Measurements from ENCODE around the gene VPS4A. TPM values are rescaled to one million over a fixed set of nuclear protein-coding genes. Genes with fewer than 3 reads are reported as not detected.

The VPS4A gene
- total RNA-seq = 10 to 100 TPM; 24.8 to 46.9 (median 28.4) TPM
- polyA plus RNA-seq = 10 to 100 TPM; 34.6 to 47.0 TPM
- long read RNA-seq, donor 1, full-length matches to known transcripts = 79 of 153 reads
- long read RNA-seq, donor 1, partial matches to known transcripts = 50 of 153 reads
- long read RNA-seq, donor 1, other reads (novel, unspliced or antisense) = 24 of 153 reads
- long read RNA-seq, donor 2, full-length matches to known transcripts = 583 of 684 reads
- long read RNA-seq, donor 2, partial matches to known transcripts = 34 of 684 reads
- long read RNA-seq, donor 2, other reads (novel, unspliced or antisense) = 67 of 684 reads
- long read RNA-seq, donor 3, full-length matches to known transcripts = 100 of 144 reads
- long read RNA-seq, donor 3, partial matches to known transcripts = 22 of 144 reads
- long read RNA-seq, donor 3, other reads (novel, unspliced or antisense) = 22 of 144 reads

GRCh38 chr16:69310653-69311532 lies at the start of gene VPS4A:
Gene VPS4A (plus strand): TSS chr16:69311350. CDS start chr16:69311512, 162 bp downstream.
- DNase-seq = peak; percentile 95 to 98 (median 96)
- intact Hi-C loops (cut with DNase I) = loop anchor here in 1 of 10 donors (2.0 kb wide), 1 partner anchor 28 kb away; the partner anchor contains the start of genes COG8 and NIP7

GRCh38 chr16:69266334-69267063 lies 44.7 kb upstream of the VPS4A start:
- no peak overlapping the region for H3K4me3 ChIP-seq
- no peaks in the 10 kb centered on the region for H3K27me3 ChIP-seq
- peaks cover 0 to 40% (median 7%) of the 10 kb centered on the region in 9 donors for H3K36me3 ChIP-seq
- TF ChIP-seq CTCF (IDR thresholded peaks at IDR 0.05) = no peak
- no peak for TF ChIP-seq POLR2A (IDR thresholded peaks at IDR 0.05)
- no peak for ATAC-seq
- H3K9me3 ChIP-seq = no peaks in the 10 kb centered on the region
- WGBS, 4 donors = 62 to 84% (median 67%) methylated on average over 4 of the region's 4 CpGs
- intact Hi-C loops (cut with DNase I) = no loop called here
- H3K27ac ChIP-seq = no peak overlapping the region
- peaks cover 0 to 13% (median 0%) of the 10 kb centered on the region in 12 donors for H3K4me1 ChIP-seq
- DNase-seq = no peak

More at GRCh38 chr16:69310653-69311532, at the start of gene VPS4A:
- Histone ChIP-seq H3K4me1 (peaks cover 0 to 41% (median 23%) of the 10 kb centered on the region in 12 donors), H3K4me3 (peak within 1 kb of the TSS; percentile 75 to 100 (median 96)), H3K9me3 (no peaks in the 10 kb centered on the region), H3K36me3 (peaks cover 0 to 28% (median 21%) of the 10 kb centered on the region in 9 donors), H3K27ac (peak within 1 kb of the TSS; percentile 84 to 95 (median 91)), H3K27me3 (no peaks in the 10 kb centered on the region)
- ATAC-seq = peak; percentile 92 to 99 (median 97)
- WGBS, 4 donors = 9 to 41% (median 15%) methylated on average over 15 to 70 of the region's 70 CpGs
- peak; percentile 70 to 97 (median 90) for TF ChIP-seq CTCF (IDR thresholded peaks at IDR 0.05)
- peak in 1 of 2 donors; percentile 73 for TF ChIP-seq POLR2A (IDR thresholded peaks at IDR 0.05)

- no peak overlapping the region for H3K4me3 ChIP-seq
- no peak for DNase-seq
- ATAC-seq = no peak
- H3K9me3 ChIP-seq = no peaks in the 10 kb centered on the region
- intact Hi-C loops (cut with DNase I) = no loop called here
- peaks cover 0 to 42% (median 14%) of the 10 kb centered on the region in 9 donors for H3K36me3 ChIP-seq
- no peak overlapping the region for H3K27ac ChIP-seq
- H3K4me1 ChIP-seq = peaks cover 0 to 13% (median 0%) of the 10 kb centered on the region in 12 donors
- WGBS, 4 donors = 88 to 96% (median 91%) methylated on average over 4 of the region's 4 CpGs
- H3K27me3 ChIP-seq = no peaks in the 10 kb centered on the region
- TF ChIP-seq POLR2A (IDR thresholded peaks at IDR 0.05) = no peak
- no peak for TF ChIP-seq CTCF (IDR thresholded peaks at IDR 0.05)
Observed at GRCh38 chr16:69267633-69268032, 43.5 kb upstream of the VPS4A start.

Data from heart left ventricle (tissue), 16 donors.